GM12873 (cell line): ENCODE data around the gene TMEM132C.

Experiments used
- CTCF ChIP-seq: IDR thresholded peaks from 2 replicates; pipeline ENCODE4 v1.5.1; 2012; ENCODE audit warnings: low read depth, mild to moderate bottlenecking, moderate library complexity, low read length, control low read depth; ENCODE audit not compliant: insufficient read depth; ENCODE audit errors: missing control alignments

TMEM132C gene

GRCh38 chr12:128483526-128484255 lies 216.7 kb downstream of the TMEM132C start:
- no peak for TF ChIP-seq CTCF

GRCh38 chr12:128507470-128507869 lies 240.5 kb downstream of the TMEM132C start:
- no peak for TF ChIP-seq CTCF

GRCh38 chr12:128509170-128509569 lies 242.2 kb downstream of the TMEM132C start:
- no peak for TF ChIP-seq CTCF

- no peak for TF ChIP-seq CTCF
These were observed 243.5 kb downstream of the TMEM132C start for GRCh38 chr12:128510511-128510910.

GRCh38 chr12:128513331-128513730 lies 246.4 kb downstream of the TMEM132C start:
- no peak for TF ChIP-seq CTCF

GRCh38 chr12:128513831-128514230 lies 246.9 kb downstream of the TMEM132C start:
- TF ChIP-seq CTCF = no peak

GRCh38 chr12:128518644-128519043 lies 251.7 kb downstream of the TMEM132C start:
- no peak for TF ChIP-seq CTCF
